OCI-LY7 (cell line): ENCODE data around the gene SRP54. TPM values are rescaled to one million over a fixed set of nuclear protein-coding genes. Genes with fewer than 3 reads are reported as not detected.

ENCODE experiments used
- BruUV-seq: library from RNA; stranded (reverse); fragments of 400-500 nt; replicated peaks from 2 replicates; lab custom pipeline; 2021; lab: Mats Ljungman, UMichigan
- CTCF ChIA-PET: fragments of 300-600 bp; sonication (Branson Sonifier 250); formaldehyde crosslinking; loops from one replicate; lab custom pipeline; 2022; ENCODE audit warnings: antibody characterized with exemption; ENCODE audit not compliant: unreplicated experiment; lab: Charles Lee
- POLR2A ChIA-PET: fragments of 300-600 bp; sonication (Branson Sonifier 250); formaldehyde crosslinking; loops from one replicate; lab custom pipeline; 2022; ENCODE audit warnings: antibody characterized with exemption; lab: Charles Lee
- DNase-seq: peaks from one replicate; pipeline ENCODE4 v3.0.0-alpha.2; 2015; ENCODE audit warnings: low spot score
- H2AFZ ChIP-seq: fragments of 200-600 bp; sonication (generic), shearing (Covaris generic); 2 replicates; pipeline ENCODE4 v1.6.1; 2014; ENCODE audit warnings: mild to moderate bottlenecking, antibody characterized with exemption, low read length, moderate library complexity
- H3K27ac ChIP-seq: fragments of 200-600 bp; sonication (generic); 2 replicates; pipeline ENCODE4 v1.5.1; 2014; ENCODE audit warnings: mixed run types, low read depth, mild to moderate bottlenecking, moderate library complexity, low read length, inconsistent platforms; ENCODE audit not compliant: poor library complexity, severe bottlenecking
- H3K36me3 ChIP-seq: fragments of 200-600 bp; sonication (generic); 2 replicates; pipeline ENCODE4 v1.6.1; 2014; ENCODE audit warnings: mild to moderate bottlenecking, antibody characterized with exemption, low read length, moderate library complexity, mixed read lengths; ENCODE audit not compliant: insufficient read depth
- H3K4me1 ChIP-seq: fragments of 200-600 bp; sonication (generic); 2 replicates; pipeline ENCODE4 v1.5.1; 2014; ENCODE audit warnings: mild to moderate bottlenecking, low read length; ENCODE audit not compliant: insufficient read depth, poor library complexity, severe bottlenecking
- H3K4me2 ChIP-seq: fragments of 200-600 bp; sonication (generic); 2 replicates; pipeline ENCODE4 v1.6.1; 2014; ENCODE audit warnings: mild to moderate bottlenecking, low read length
- H3K4me3 ChIP-seq: fragments of 200-600 bp; sonication (generic); 2 replicates; pipeline ENCODE4 v1.5.1; 2014; ENCODE audit warnings: mild to moderate bottlenecking, low read depth, low read length; ENCODE audit not compliant: poor library complexity, severe bottlenecking
- H3K79me2 ChIP-seq: fragments of 200-600 bp; sonication (generic); 2 replicates; pipeline ENCODE4 v1.6.1; 2016; ENCODE audit warnings: low read depth, mild to moderate bottlenecking, low read length, moderate library complexity, mixed read lengths; ENCODE audit not compliant: insufficient read depth
- H3K9me2 ChIP-seq: fragments of 200-600 bp; sonication (generic); 2 replicates; pipeline ENCODE4 v1.6.1; 2016; ENCODE audit warnings: mild to moderate bottlenecking, low read length, mixed read lengths; ENCODE audit not compliant: insufficient read depth
- H3K9me3 ChIP-seq: fragments of 200-600 bp; sonication (generic); 2 replicates; pipeline ENCODE4 v1.6.1; 2014; ENCODE audit warnings: mild to moderate bottlenecking, mixed run types, low read length, mixed read lengths
- H4K20me1 ChIP-seq: fragments of 200-600 bp; sonication (generic); 2 replicates; pipeline ENCODE4 v1.6.1; 2014; ENCODE audit warnings: mild to moderate bottlenecking, antibody characterized with exemption, low read length, moderate library complexity, mixed read lengths; ENCODE audit not compliant: insufficient read depth
- CTCF ChIP-seq: fragments of 200-600 bp; sonication (generic); conservative IDR thresholded peaks from 2 replicates; pipeline ENCODE4 v1.5.1; 2014; ENCODE audit warnings: mild to moderate bottlenecking, antibody characterized with exemption, low read length, moderate library complexity, mixed read lengths
- EZH2phosphoT487 ChIP-seq: fragments of 200-600 bp; sonication (generic); IDR thresholded peaks from 2 replicates; pipeline ENCODE4 v1.6.1; 2018; ENCODE audit warnings: low read depth, borderline replicate concordance, mild to moderate bottlenecking, mixed run types, antibody characterized with exemption, low read length, moderate library complexity, mixed read lengths
- intact Hi-C: fragments of 100-400 bp; cut with micrococcal nuclease; formaldehyde crosslinking; loops from one replicate; pipeline ENCODE4 v1.10.0; 2022; ENCODE audit not compliant: unreplicated experiment
- total RNA-seq, 2 experiments: library from RNA; depleted of rRNA in 1 of 2; stranded (reverse); fragments of >200 nt in 1 of 2; shearing (Covaris generic) in 1 of 2; gene quantifications; 2 replicates each; pipeline ENCODE4 v1.2.3, GENCODE V29; 2014 to 2022

SRP54 gene
- total RNA-seq, 2 experiments from 2014 or later = 50.9 to 86.0 TPM

GRCh38 chr14:34997762-34998161, 15.0 kb downstream of the SRP54 start:
- H3K36me3 ChIP-seq = peaks cover 55% of the 10 kb centered on the region
- H3K4me3 ChIP-seq = no peak overlapping the region
- H3K27ac ChIP-seq = no peak overlapping the region
- BruUV-seq = no TSS peak
- no peaks in the 10 kb centered on the region for H3K4me1 ChIP-seq
- TF ChIP-seq EZH2phosphoT487 (no peak), CTCF (no peak)
- no peaks in the 10 kb centered on the region for H3K9me3 ChIP-seq
- no peak overlapping the region for H3K4me2 ChIP-seq
- no peak for DNase-seq
- no peaks in the 10 kb centered on the region for H3K9me2 ChIP-seq
- ChIA-PET POLR2A (interaction anchor here (1.8 kb wide), 1 partner anchor 12 kb away, joined by 9 read pairs; no protein-coding TSS in a partner anchor), CTCF (no interaction called here)
- H3K79me2 ChIP-seq = peaks cover 43% of the 10 kb centered on the region
- H2AFZ ChIP-seq = no peak overlapping the region
- H4K20me1 ChIP-seq = 0 out of 2 replicates have a peak, but pooled peaks cover 7% of the 10 kb centered on the region
- intact Hi-C loops = no loop called here

DNA sequence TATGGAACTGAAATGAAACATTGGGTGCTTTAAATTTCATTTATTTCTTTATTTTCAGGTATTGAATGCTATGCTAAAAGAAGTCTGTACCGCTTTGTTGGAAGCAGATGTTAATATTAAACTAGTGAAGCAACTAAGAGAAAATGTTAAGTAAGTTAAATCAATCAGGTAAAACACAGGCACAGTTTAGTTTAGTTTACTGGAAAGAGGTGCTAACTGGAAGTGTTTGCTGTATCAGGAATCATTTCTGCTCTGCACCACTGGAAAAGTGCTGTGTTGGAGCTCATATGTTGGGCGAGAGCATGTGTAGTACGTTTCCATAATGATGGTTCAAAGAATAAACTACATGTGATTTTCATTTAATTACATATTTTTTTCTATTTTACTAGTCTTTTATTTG, 16.7 kb downstream of the SRP54 start:
- Histone ChIP-seq H3K79me2 (peaks cover 26% of the 10 kb centered on the region), H3K36me3 (peaks cover 69% of the 10 kb centered on the region), H3K27ac (no peak overlapping the region), H2AFZ (no peak overlapping the region), H3K9me3 (no peaks in the 10 kb centered on the region), H3K4me1 (no peaks in the 10 kb centered on the region), H3K4me3 (no peak overlapping the region), H4K20me1 (0 out of 2 replicates have a peak, but pooled peaks cover 7% of the 10 kb centered on the region), H3K4me2 (no peak overlapping the region), H3K9me2 (no peaks in the 10 kb centered on the region)
- POLR2A ChIA-PET = interaction anchor here (0.6 to 1.0 kb wide), 3 partner anchors 11 to 318 kb away, joined by 3 to 4 read pairs (median 3); no protein-coding TSS in a partner anchor
- DNase-seq = no peak
- intact Hi-C loops = no loop called here
- BruUV-seq = no TSS peak
- CTCF ChIA-PET = interaction anchor here (0.6 kb wide), 1 partner anchor 420 kb away, joined by 3 read pairs; no protein-coding TSS in a partner anchor
- no peak for TF ChIP-seq EZH2phosphoT487
- no peak for TF ChIP-seq CTCF

DNA sequence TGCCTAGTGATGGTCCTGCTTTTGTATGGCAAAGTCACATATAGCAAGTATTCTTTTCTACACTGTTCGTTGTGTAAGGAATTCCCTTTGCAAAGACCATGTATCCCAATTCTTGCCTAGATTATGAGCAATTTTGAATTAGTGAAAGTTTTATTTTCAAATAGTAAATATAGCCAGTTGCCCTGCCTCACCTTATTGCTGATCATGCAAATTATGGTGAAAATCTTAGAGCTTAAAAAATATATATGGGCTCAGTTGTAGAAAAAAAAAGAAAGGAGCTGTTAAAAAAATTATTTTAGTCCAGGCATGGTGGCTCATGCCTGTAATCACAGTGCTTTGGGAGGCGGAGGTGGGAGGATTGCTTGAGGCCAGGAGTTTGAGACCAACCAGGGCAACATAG, 18.8 kb downstream of the SRP54 start:
- CTCF ChIA-PET = no interaction called here
- H3K36me3 ChIP-seq = peaks cover 72% of the 10 kb centered on the region

More for the DNA sequence above, 18.8 kb downstream of the SRP54 start:
- no peak for DNase-seq
- Histone ChIP-seq H3K4me2 (no peak overlapping the region), H3K4me1 (no peaks in the 10 kb centered on the region), H4K20me1 (no peaks in the 10 kb centered on the region), H3K9me2 (no peaks in the 10 kb centered on the region), H2AFZ (no peak overlapping the region), H3K4me3 (no peak overlapping the region), H3K9me3 (no peaks in the 10 kb centered on the region), H3K27ac (no peak overlapping the region), H3K79me2 (peaks cover 7% of the 10 kb centered on the region; the same call in 1 of the 2 replicates)
- BruUV-seq = no TSS peak
- no peak for TF ChIP-seq EZH2phosphoT487
- TF ChIP-seq CTCF = no peak
- POLR2A ChIA-PET = interaction anchor here (0.7 to 1.3 kb wide), 3 partner anchors 12 to 344 kb away, joined by 3 read pairs; no protein-coding TSS in a partner anchor
- intact Hi-C loops = no loop called here
